Measurements from ENCODE around the gene RPS15.
A peak's percentile ranks its signal among the peaks of the same experiment; 100 is the strongest.
"Not testable (repeated sequence)": the region's sequence is repeated elsewhere in the genome, so short reads cannot be mapped to it uniquely, and the experiment has no call there.

RPS15 gene

GRCh38 chr19:1437609-1438008 lies 587 bp upstream of the RPS15 start:
- peaks cover 53 to 66% (median 61%) of the 10 kb centered on the region in 3 donors for H3K36me3 ChIP-seq
- H3K27ac ChIP-seq = peak overlapping the region in 1 of 2 donors; percentile 82
- H3K4me1 ChIP-seq = peaks cover 0 to 25% (median 21%) of the 10 kb centered on the region in 4 donors
- H3K4me3 ChIP-seq = peak overlapping the region; percentile 72 to 91
- no peak for DNase-seq
- H3K9me3 ChIP-seq = no peaks in the 10 kb centered on the region
- no peaks in the 10 kb centered on the region for H3K27me3 ChIP-seq
- intact Hi-C loops (cut with DNase I; ENCODE audit: low total_unique reads) = no loop called here
- TF ChIP-seq CTCF (IDR thresholded peaks at IDR 0.05) = no peak

DNA sequence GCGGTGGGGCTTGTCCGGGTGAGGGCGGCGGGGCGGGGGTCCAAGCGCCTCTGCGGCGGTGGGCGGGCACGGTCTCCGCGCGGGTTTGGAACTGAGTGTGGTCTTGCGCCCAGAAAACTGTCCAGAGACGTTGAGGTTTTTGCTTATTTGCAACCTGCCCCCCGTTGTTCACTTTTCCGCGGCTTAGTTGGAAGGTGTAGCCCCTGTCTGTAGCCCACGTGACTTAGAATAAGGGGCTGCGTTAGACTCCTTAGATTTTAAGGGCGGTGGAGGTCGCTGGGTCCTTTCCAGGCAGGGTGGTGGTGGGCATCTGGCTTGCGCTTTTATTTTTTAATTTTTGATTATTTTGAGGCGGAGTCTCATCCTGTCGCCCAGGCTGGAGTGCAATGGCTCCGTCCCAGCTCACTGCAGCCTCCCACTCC lies 748 bp downstream of the RPS15 start:
- no peak for TF ChIP-seq CTCF (IDR thresholded peaks at IDR 0.05)
- peaks cover 44 to 63% (median 52%) of the 10 kb centered on the region in 3 donors for H3K36me3 ChIP-seq
- H3K27ac ChIP-seq = peak overlapping the region; percentile 79 to 82
- H3K4me3 ChIP-seq = peak overlapping the region; percentile 72 to 91
- H3K27me3 ChIP-seq = no peaks in the 10 kb centered on the region
- DNase-seq = no peak
- no peaks in the 10 kb centered on the region for H3K9me3 ChIP-seq
- intact Hi-C loops (cut with DNase I; ENCODE audit: low total_unique reads) = no loop called here
- H3K4me1 ChIP-seq = peaks cover 0 to 25% (median 21%) of the 10 kb centered on the region in 4 donors

GRCh38 chr19:1439525-1440417 lies 1.6 kb downstream of the RPS15 start:
- H3K4me1 ChIP-seq = peaks cover 0 to 27% (median 22%) of the 10 kb centered on the region in 4 donors
- H3K27me3 ChIP-seq; H3K9me3 ChIP-seq; intact Hi-C loops (cut with DNase I; ENCODE audit: low total_unique reads): not testable (repeated sequence)
- peak overlapping the region in 1 of 2 donors; percentile 79 for H3K27ac ChIP-seq
- peaks cover 36 to 55% (median 44%) of the 10 kb centered on the region in 3 donors for H3K36me3 ChIP-seq
- peak in 1 of 2 donors; percentile 61 for DNase-seq
- H3K4me3 ChIP-seq = peak overlapping the region; percentile 72 to 91

DNA sequence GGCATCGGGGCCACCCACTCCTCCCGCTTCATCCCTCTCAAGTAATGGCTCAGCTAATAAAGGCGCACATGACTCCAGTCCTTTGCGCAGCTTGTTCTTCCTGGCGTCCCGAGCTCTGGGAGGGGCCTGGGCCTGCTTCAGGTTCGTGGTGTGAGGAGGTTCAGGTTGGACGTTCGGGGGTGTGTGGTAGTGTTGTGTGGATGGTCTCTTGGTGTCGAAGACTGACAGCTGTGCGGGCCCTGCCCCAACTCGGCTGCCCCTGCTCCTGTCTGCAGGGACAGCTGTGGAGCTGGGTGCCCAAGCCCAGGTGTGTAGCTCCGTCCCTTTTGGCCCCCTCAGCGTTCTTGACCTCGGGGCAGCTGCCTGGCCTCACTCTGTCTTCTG lies 2.2 kb downstream of the RPS15 start:
- TF ChIP-seq CTCF (IDR thresholded peaks at IDR 0.05) = no peak
- peaks cover 35 to 48% (median 38%) of the 10 kb centered on the region in 3 donors for H3K36me3 ChIP-seq
- peaks cover 0 to 34% (median 28%) of the 10 kb centered on the region in 4 donors for H3K4me1 ChIP-seq
- no peaks in the 10 kb centered on the region for H3K9me3 ChIP-seq
- no peak overlapping the region for H3K4me3 ChIP-seq
- DNase-seq = no peak
- intact Hi-C loops (cut with DNase I; ENCODE audit: low total_unique reads) = no loop called here
- no peak overlapping the region for H3K27ac ChIP-seq
- peaks cover 0 to 6% of the 10 kb centered on the region in 2 donors for H3K27me3 ChIP-seq

- Histone ChIP-seq H3K27ac (no peak overlapping the region), H3K9me3 (no peaks in the 10 kb centered on the region), H3K4me3 (no peak overlapping the region), H3K27me3 (peaks cover 1 to 12% of the 10 kb centered on the region in 2 donors), H3K36me3 (peaks cover 35 to 43% (median 35%) of the 10 kb centered on the region in 3 donors), H3K4me1 (peaks cover 0 to 40% (median 35%) of the 10 kb centered on the region in 4 donors)
- intact Hi-C loops (cut with DNase I; ENCODE audit: low total_unique reads) = no loop called here
- no peak for TF ChIP-seq CTCF (IDR thresholded peaks at IDR 0.05)
- no peak for DNase-seq
Measured at GRCh38 chr19:1441022-1441426, 2.8 kb downstream of the RPS15 start.

Data from tibial artery (tissue), 4 donors.